GM04504 (cell line): ENCODE measurements around the gene MTPN.

Experiments used
- DNase-seq: peaks from one replicate; pipeline ENCODE4 v3.0.0-alpha.2; 2012; ENCODE audit warnings: low read depth

Gene MTPN

GRCh38 chr7:135956393-135956792 lies 20.8 kb downstream of the MTPN start:
- DNase-seq, result no peak

GRCh38 chr7:135950972-135951371 lies 26.2 kb downstream of the MTPN start:
- no peak for DNase-seq

GRCh38 chr7:135950429-135950828 lies 26.7 kb downstream of the MTPN start:
- DNase-seq, result no peak

- DNase-seq, result no peak
Measured at GRCh38 chr7:135946289-135947055, 30.7 kb downstream of the MTPN start.

- no peak for DNase-seq
Measured at GRCh38 chr7:135944753-135945152, 32.4 kb downstream of the MTPN start.

- DNase-seq, result no peak
Measured at GRCh38 chr7:135943134-135943879, 33.9 kb downstream of the MTPN start.

- DNase-seq, result no peak
Measured at GRCh38 chr7:135942614-135943013, 34.5 kb downstream of the MTPN start.

GRCh38 chr7:135940077-135941075 lies 36.8 kb downstream of the MTPN start:
- no peak for DNase-seq

GRCh38 chr7:135939261-135939812 lies 37.8 kb downstream of the MTPN start:
- no peak for DNase-seq

- DNase-seq, result no peak
Measured at GRCh38 chr7:135938563-135938962, 38.6 kb downstream of the MTPN start.

- no peak for DNase-seq
Measured at GRCh38 chr7:135938086-135938485, 39.1 kb downstream of the MTPN start.

- no peak for DNase-seq
Measured at GRCh38 chr7:135936497-135937217, 40.5 kb downstream of the MTPN start.

GRCh38 chr7:135934651-135935050 lies 42.5 kb downstream of the MTPN start:
- no peak for DNase-seq

GRCh38 chr7:135933509-135934188 lies 43.5 kb downstream of the MTPN start:
- no peak for DNase-seq

GRCh38 chr7:135932131-135932530 lies 45.0 kb downstream of the MTPN start:
- no peak for DNase-seq

- peak; percentile 32 for DNase-seq
Measured at GRCh38 chr7:135930565-135931461, 46.3 kb downstream of the MTPN start.

GRCh38 chr7:135929722-135930141 lies 47.4 kb downstream of the MTPN start:
- no peak for DNase-seq

GRCh38 chr7:135929249-135929648 lies 47.9 kb downstream of the MTPN start:
- DNase-seq, result no peak

GRCh38 chr7:135928136-135928535 lies 49.0 kb downstream of the MTPN start:
- DNase-seq, result no peak

- DNase-seq, result no peak
Measured at GRCh38 chr7:135925210-135925609, 51.9 kb downstream of the MTPN start.
